Pancreas (tissue), 10 donors: ENCODE data around the gene JAKMIP1. TPM values are rescaled to one million over a fixed set of nuclear protein-coding genes. Genes with fewer than 3 reads are reported as not detected.

Experiments
- ATAC-seq, 4 donors: fragments of 200-7000 bp; cut with Tn5 transposase; one replicate each; pipeline versions ENCODE4 v1.8.0 to v1.9.1; 2020; ENCODE audit warnings: mild to moderate bottlenecking in 4 of 4, moderate library complexity in 4 of 4
- DNase-seq, 6 donors: peaks; one replicate each; pipeline ENCODE4 v3.0.0-alpha.2; 2020
- FAIRE-seq: peaks from 2 replicates; lab custom pipeline; 2012; peaks lifted over from hg19 to GRCh38; lab: Jason Lieb, UNC
- H3K27ac ChIP-seq, 4 donors: fragments of 200-600 bp; sonication (generic); 1 replicate in 3 of 4; 2 replicates in 1 of 4; pipeline versions ENCODE4 v1.5.0 to v1.8.0; 2020
- H3K27me3 ChIP-seq, 4 donors: fragments of 200-600 bp; one replicate each; pipeline ENCODE4 v1.8.0; 2021
- H3K36me3 ChIP-seq, 3 donors: fragments of 200-600 bp; sonication (generic) in 1 of 3; one replicate each; pipeline versions ENCODE4 v1.5.0 to v1.8.0; 2020 to 2021
- H3K4me1 ChIP-seq, 3 donors: fragments of 200-600 bp; one replicate each; pipeline ENCODE4 v1.8.0; 2021
- H3K4me3 ChIP-seq, 4 donors: fragments of 200-600 bp; sonication (generic) in 2 of 4; one replicate each; pipeline versions ENCODE4 v1.5.0 to v1.8.0; 2020 to 2021
- H3K9me3 ChIP-seq, 4 donors: fragments of 200-600 bp; one replicate each; pipeline ENCODE4 v1.8.0; 2021
- WGBS, 2 donors: extraction: QIAGEN DNeasy Blood & Tissue Kit; methylation state at CpG; one replicate each; pipeline ENCODE4 v1.1.7; 2013; 5-methylcytosine and 5-hydroxymethylcytosine counted together
- intact Hi-C, 3 donors: fragments of 100-400 bp; cut with DNase I; formaldehyde crosslinking; loops; one replicate each; pipeline versions ENCODE4 v1.11.1 to v1.14.2; 2022
- polyA plus RNA-seq, 2 donors: library from polyadenylated mRNA; stranded (reverse); fragments of 200-250 nt; gene quantifications; one replicate each; pipeline ENCODE4 v1.2.3, GENCODE V29; 2013
- total RNA-seq, 6 donors: library from RNA; stranded (reverse); fragmentation: NEBNext Ultra II Directional in 4 of 6; extraction: Animal tissue kit (Norgen Biotek cat#: 25700) in 4 of 6; gene quantifications; one replicate each; pipeline versions ENCODE4 v1.2.1 to v1.2.4, GENCODE V29; 2021 to 2023
- TF ChIP-seq, protein P1 (sequence below), 4 donors: fragments of 200-600 bp; sonication (generic) in 3 of 4; IDR thresholded peaks; one replicate each; pipeline versions ENCODE4 v1.5.0 to v1.8.0; 2021; ENCODE audit warnings: antibody characterized with exemption in 4 of 4
- donor health status: healthy with polysubstance abuse.
- donor health status: DM: no; HTN: no; CAD: no; lungs with moderate emphysema.
- donor health status: DM: no; HTN: no; CAD: no.
- donor health status: control.
- donor health status: control.
- donor health status: Bipolar disorder and iron deficiency.
- donor health status: DM: yes; HTN: yes; CAD: no.
- donor health status: DM: no; HTN: no; CAD: no.
- donor health status: DM: no; HTN: no; CAD: no.
- donor health status: DM: yes; HTN: yes; CAD: no.

The JAKMIP1 gene
- total and polyA plus RNA-seq, 8 donors, result 0.16 to 4.3 (median 0.59) TPM

DNA sequence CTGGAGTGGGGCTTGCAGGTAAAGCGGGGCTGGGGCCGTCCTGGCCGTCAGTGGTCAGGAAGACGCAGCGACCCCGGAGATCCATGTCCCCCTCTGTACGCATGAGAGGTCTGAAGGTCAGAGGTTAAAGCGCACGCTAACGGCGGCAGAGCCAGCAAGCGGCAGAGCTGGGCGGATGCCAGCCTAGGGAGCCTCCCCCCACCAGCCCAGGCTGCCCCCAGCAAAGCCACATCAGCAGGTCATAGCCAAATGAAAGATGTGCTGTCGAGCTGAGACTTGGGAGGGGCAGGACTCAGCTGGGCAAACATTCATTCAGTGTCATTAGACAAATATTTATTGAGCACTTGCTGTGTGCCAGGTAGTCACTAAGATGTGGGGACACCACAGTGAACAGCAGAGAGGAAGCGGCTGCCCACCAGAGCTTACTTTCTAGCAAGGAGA, 593 bp upstream of the JAKMIP1 start:
- intact Hi-C loops, result no loop called here
- no peaks in the 10 kb centered on the region for H3K9me3 ChIP-seq
- peaks cover 5 to 11% (median 5%) of the 10 kb centered on the region in 3 donors for H3K4me1 ChIP-seq
- H3K4me3 ChIP-seq, result peak overlapping the region in 3 of 4 donors; percentile 30 to 62 (median 45)
- H3K27ac ChIP-seq, result no peak overlapping the region
- TF ChIP-seq, protein P1, sequence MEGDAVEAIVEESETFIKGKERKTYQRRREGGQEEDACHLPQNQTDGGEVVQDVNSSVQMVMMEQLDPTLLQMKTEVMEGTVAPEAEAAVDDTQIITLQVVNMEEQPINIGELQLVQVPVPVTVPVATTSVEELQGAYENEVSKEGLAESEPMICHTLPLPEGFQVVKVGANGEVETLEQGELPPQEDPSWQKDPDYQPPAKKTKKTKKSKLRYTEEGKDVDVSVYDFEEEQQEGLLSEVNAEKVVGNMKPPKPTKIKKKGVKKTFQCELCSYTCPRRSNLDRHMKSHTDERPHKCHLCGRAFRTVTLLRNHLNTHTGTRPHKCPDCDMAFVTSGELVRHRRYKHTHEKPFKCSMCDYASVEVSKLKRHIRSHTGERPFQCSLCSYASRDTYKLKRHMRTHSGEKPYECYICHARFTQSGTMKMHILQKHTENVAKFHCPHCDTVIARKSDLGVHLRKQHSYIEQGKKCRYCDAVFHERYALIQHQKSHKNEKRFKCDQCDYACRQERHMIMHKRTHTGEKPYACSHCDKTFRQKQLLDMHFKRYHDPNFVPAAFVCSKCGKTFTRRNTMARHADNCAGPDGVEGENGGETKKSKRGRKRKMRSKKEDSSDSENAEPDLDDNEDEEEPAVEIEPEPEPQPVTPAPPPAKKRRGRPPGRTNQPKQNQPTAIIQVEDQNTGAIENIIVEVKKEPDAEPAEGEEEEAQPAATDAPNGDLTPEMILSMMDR (IDR thresholded peaks at IDR 0.05), result no peak
- FAIRE-seq, result no peak
- H3K27me3 ChIP-seq, result peaks cover 0 to 12% (median 2%) of the 10 kb centered on the region in 4 donors
- DNase-seq, result peak in 2 of 6 donors; percentile 40 to 82
- peak; percentile 29 to 61 (median 52) for ATAC-seq
- 6% methylated on average over 15 of the region's 15 CpGs for WGBS, 2 donors
- no peaks in the 10 kb centered on the region for H3K36me3 ChIP-seq

DNA sequence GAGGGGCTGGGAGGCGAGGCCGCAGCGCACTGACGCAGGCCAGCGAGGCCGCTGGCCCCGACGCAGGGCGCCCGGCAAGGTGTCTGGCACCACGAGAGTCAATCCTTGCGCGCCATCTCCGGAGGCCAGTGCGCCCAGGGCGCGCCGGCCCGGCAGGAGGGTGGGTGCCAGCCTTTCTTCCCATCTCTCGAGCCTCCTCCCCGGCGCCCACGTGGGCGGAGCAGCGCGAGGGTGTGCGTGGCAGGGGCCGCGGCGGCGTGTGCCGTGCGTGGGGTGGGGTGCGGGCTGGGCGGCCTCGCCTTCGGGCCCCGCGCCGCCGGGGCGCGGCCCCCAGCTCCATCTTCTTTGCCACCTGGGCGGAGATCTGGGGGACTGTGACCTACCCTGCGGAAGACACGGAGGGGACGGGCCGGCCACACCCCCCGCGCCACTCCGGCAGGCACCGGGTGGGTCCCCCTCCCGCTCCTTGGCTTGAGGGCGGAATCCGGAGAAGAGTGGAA, 877 bp downstream of the JAKMIP1 start:
- Histone ChIP-seq H3K27ac (no peak overlapping the region), H3K4me1 (peaks cover 5 to 11% (median 5%) of the 10 kb centered on the region in 3 donors), H3K4me3 (peak overlapping the region in 2 of 4 donors; percentile 45 to 62), H3K36me3 (no peaks in the 10 kb centered on the region), H3K27me3 (peaks cover 0 to 22% (median 2%) of the 10 kb centered on the region in 4 donors), H3K9me3 (no peaks in the 10 kb centered on the region)
- TF ChIP-seq, protein P1 (IDR thresholded peaks at IDR 0.05), result no peak
- 0 to 4% methylated on average over 34 to 55 of the region's 55 CpGs for WGBS, 2 donors
- peak in 1 of 4 donors; percentile 4 for ATAC-seq
- intact Hi-C loops, result no loop called here
- DNase-seq, result no peak
- FAIRE-seq, result no peak

DNA sequence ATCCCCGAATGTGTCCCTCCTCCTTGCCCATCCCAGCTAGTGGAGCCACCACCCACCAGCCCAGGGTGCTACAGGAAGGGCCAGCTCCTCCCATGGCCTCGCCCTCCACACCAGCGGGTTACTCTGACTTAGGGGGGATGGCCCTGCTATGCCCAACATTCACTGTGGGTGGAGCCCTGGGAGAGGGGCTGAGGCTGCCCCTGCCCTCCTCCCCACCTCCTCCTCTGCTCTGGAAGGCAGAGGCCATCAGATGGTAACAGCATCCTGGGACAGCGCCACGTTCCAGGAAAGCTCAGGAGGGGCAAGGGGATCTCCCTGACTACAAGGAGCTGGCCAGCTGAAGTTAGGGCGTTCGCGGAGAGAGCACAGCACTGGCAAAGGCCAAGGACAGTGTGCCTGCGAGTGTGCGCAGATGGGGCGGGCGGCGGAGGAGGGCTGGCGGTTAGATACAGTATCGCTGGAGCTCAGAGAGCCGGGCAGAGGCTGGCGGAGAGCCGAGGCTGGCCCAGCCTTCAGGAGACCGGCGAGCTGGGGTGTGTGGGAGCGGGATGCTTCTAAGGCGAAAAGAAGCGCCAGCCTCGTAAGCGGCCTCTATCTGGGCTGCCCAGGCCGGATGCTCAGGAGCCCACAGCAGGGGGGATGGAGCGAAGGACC, 1.5 kb downstream of the JAKMIP1 start:
- Histone ChIP-seq H3K27ac (no peak overlapping the region), H3K36me3 (no peaks in the 10 kb centered on the region), H3K4me3 (peak overlapping the region in 1 of 4 donors; percentile 62), H3K4me1 (peaks cover 5 to 11% (median 5%) of the 10 kb centered on the region in 3 donors), H3K9me3 (no peaks in the 10 kb centered on the region), H3K27me3 (peaks cover 0 to 22% (median 2%) of the 10 kb centered on the region in 4 donors)
- WGBS, 2 donors, result 3 to 4% methylated on average over 27 of the region's 27 CpGs
- ATAC-seq, result no peak
- DNase-seq, result peak in 1 of 6 donors; percentile 78
- TF ChIP-seq, protein P1 (IDR thresholded peaks at IDR 0.05), result no peak
- FAIRE-seq, result no peak
- intact Hi-C loops, result no loop called here

DNA sequence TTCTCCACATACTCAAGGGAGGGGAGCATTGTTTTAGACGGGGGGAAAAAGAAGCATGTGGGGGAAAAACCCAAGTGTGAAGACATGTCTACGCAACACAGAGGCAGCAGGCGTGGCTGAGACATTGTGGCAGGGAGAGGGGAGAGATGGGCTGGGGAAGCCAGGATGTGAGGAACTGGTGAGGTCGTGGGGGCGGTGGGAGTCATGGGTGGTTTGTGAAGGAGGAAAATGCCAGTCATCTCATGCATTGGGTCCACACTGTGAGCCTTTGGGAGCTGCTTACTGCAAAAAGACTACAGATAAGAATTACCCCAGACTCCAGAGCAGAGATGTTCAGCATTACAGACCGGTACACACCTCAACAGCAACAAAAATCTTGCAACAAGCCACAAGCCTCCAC, 2.1 kb downstream of the JAKMIP1 start:
- no peaks in the 10 kb centered on the region for H3K36me3 ChIP-seq
- DNase-seq (no peak), FAIRE-seq (no peak), ATAC-seq (no peak)
- H3K9me3 ChIP-seq, result no peaks in the 10 kb centered on the region
- 40 to 48% methylated on average over 6 of the region's 6 CpGs for whole genome bisulfite sequencing, 2 donors
- H3K4me3 ChIP-seq, result no peak overlapping the region
- no peak overlapping the region for H3K27ac ChIP-seq
- peaks cover 5 to 11% (median 5%) of the 10 kb centered on the region in 3 donors for H3K4me1 ChIP-seq
- H3K27me3 ChIP-seq, result peaks cover 0 to 22% (median 2%) of the 10 kb centered on the region in 4 donors
- intact Hi-C loops, result no loop called here
- TF ChIP-seq, protein P1 (IDR thresholded peaks at IDR 0.05), result no peak
